Activated CD8-positive, alpha-beta memory T cell treated with anti-CD3 and anti-CD28 coated beads for 4 hours (primary cell): Measurements from ENCODE around the gene S100A16.
"Not testable (repeated sequence)": the region's sequence is repeated elsewhere in the genome, so short reads cannot be mapped to it uniquely, and the experiment has no call there.

Experiments
- DNase-seq, 2 donors: peaks; one replicate each; pipeline ENCODE4 v3.0.0-alpha.2; 2020; ENCODE audit warnings: low read depth in 2 of 2

S100A16 gene

GRCh38 chr1:153562021-153562420, 50.9 kb downstream of the S100A16 start:
- DNase-seq, result not testable (repeated sequence)

- DNase-seq, result no peak
Observed at GRCh38 chr1:153561466-153561985, 51.4 kb downstream of the S100A16 start.

- DNase-seq, result no peak
Observed at GRCh38 chr1:153560771-153561465, 52.0 kb downstream of the S100A16 start.

GRCh38 chr1:153560241-153560640, 52.7 kb downstream of the S100A16 start:
- DNase-seq, result no peak

GRCh38 chr1:153557877-153558276, 55.1 kb downstream of the S100A16 start:
- DNase-seq, result no peak
